B cell (primary cell): ENCODE data around the gene SLC4A8. TPM values are rescaled to one million over a fixed set of nuclear protein-coding genes. Genes with fewer than 3 reads are reported as not detected.

Experiments
- ATAC-seq: fragments of 200-7000 bp; cut with Tn5 transposase; one replicate; pipeline ENCODE4 v1.10.0; 2021; ENCODE audit warnings: low read depth, mild to moderate bottlenecking, moderate number of reproducible peaks, moderate library complexity
- CTCF ChIA-PET: fragments of 350-600 bp; sonication (Branson Sonifier 250); formaldehyde crosslinking; loops from one replicate; lab custom pipeline; 2021; ENCODE audit warnings: antibody characterized with exemption, inconsistent platforms; lab: Charles Lee
- POLR2A ChIA-PET: fragments of 350-600 bp; sonication (Branson Sonifier 250); formaldehyde crosslinking; loops from one replicate; lab custom pipeline; 2021; ENCODE audit warnings: antibody characterized with exemption; lab: Charles Lee
- DNase-seq: peaks from one replicate; pipeline ENCODE4 v3.0.0; 2013
- H2AFZ ChIP-seq: 2 replicates; pipeline ENCODE4 v1.6.1; 2012; ENCODE audit warnings: mild to moderate bottlenecking, low read depth, low read length; ENCODE audit not compliant: insufficient read depth, poor library complexity, severe bottlenecking
- H3K27ac ChIP-seq, 2 donors: 1 replicate in 1 of 2; 2 replicates in 1 of 2; pipeline ENCODE4 v1.5.1; 2012 to 2013; ENCODE audit warnings: low read length in 2 of 2, mild to moderate bottlenecking in 2 of 2, moderate library complexity in 1 of 2
- H3K27me3 ChIP-seq, 4 experiments: fragments of 200-600 bp in 1 of 4; sonication (generic) in 1 of 4; replicated peaks in 1 of 4; 1 replicate in 2 of 4; 2 replicates in 2 of 4; pipeline versions ENCODE4 v1.6.1 to v1.7.0; 2013 to 2016; ENCODE audit warnings: low read length in 3 of 4, mild to moderate bottlenecking in 2 of 4, mixed read lengths in 1 of 4, moderate library complexity in 1 of 4; ENCODE audit not compliant: insufficient read depth in 4 of 4, control insufficient read depth in 3 of 4; ENCODE audit errors: control extremely low read depth in 1 of 4
- H3K36me3 ChIP-seq, 2 experiments: replicated peaks in 1 of 2; 1 replicate in 1 of 2; 2 replicates in 1 of 2; pipeline versions ENCODE4 v1.6.1 to v1.7.1; 2013; ENCODE audit warnings: low read length in 1 of 2; ENCODE audit not compliant: insufficient read depth in 2 of 2, control insufficient read depth in 1 of 2; ENCODE audit errors: control extremely low read depth in 1 of 2, extremely low read depth in 1 of 2
- H3K4me1 ChIP-seq, 2 donors: fragments of 200-600 bp in 1 of 2; sonication (generic) in 1 of 2; 1 replicate in 1 of 2; 2 replicates in 1 of 2; pipeline versions ENCODE4 v1.5.1 to v1.6.1; 2013 to 2017; ENCODE audit warnings: low read length in 2 of 2; ENCODE audit not compliant: control insufficient read depth in 2 of 2, insufficient read depth in 2 of 2
- H3K4me2 ChIP-seq: replicated peaks from 2 replicates; pipeline ENCODE3; 2012; ENCODE audit warnings: mild to moderate bottlenecking, low read depth, low read length; ENCODE audit not compliant: poor library complexity, severe bottlenecking
- H3K4me3 ChIP-seq, 5 experiments: fragments of 200-600 bp in 1 of 5; sonication (generic) in 1 of 5; 1 replicate in 3 of 5; 2 replicates in 2 of 5; pipeline versions ENCODE4 v1.5.1 to v1.7.0; 2011 to 2016; ENCODE audit warnings: low read length in 4 of 5, mild to moderate bottlenecking in 4 of 5, low read depth in 2 of 5, control low read depth in 1 of 5, moderate library complexity in 1 of 5; ENCODE audit not compliant: insufficient read depth in 1 of 5; ENCODE audit errors: control extremely low read depth in 1 of 5, extremely low read depth in 1 of 5
- H3K79me2 ChIP-seq: fragments of 200-600 bp; sonication (generic); one replicate; pipeline ENCODE4 v1.6.0; 2016; ENCODE audit warnings: low read length; ENCODE audit not compliant: control insufficient read depth, insufficient read depth
- H3K9ac ChIP-seq: fragments of 200-600 bp; sonication (generic); 2 replicates; pipeline ENCODE4 v1.6.1; 2017; ENCODE audit warnings: mild to moderate bottlenecking, low read length, moderate library complexity
- H3K9me3 ChIP-seq, 3 donors: one replicate each; pipeline versions ENCODE4 v1.6.1 to v1.7.1; 2013; ENCODE audit warnings: low read length in 2 of 3; ENCODE audit not compliant: control insufficient read depth in 2 of 3, insufficient read depth in 1 of 3; ENCODE audit errors: control extremely low read depth in 1 of 3
- H4K20me1 ChIP-seq: 2 replicates; pipeline ENCODE4 v1.6.0; 2012; ENCODE audit warnings: mild to moderate bottlenecking, low read length; ENCODE audit not compliant: insufficient read depth, control insufficient read depth, poor library complexity, severe bottlenecking
- H3K27ac Mint-ChIP-seq: one replicate; pipeline ENCODE4 v1.8.0; 2021; ENCODE audit warnings: mixed read lengths
- H3K27me3 Mint-ChIP-seq: one replicate; pipeline ENCODE4 v1.8.0; 2021; ENCODE audit warnings: mixed read lengths
- H3K4me1 Mint-ChIP-seq: one replicate; pipeline ENCODE4 v1.8.0; 2021; ENCODE audit warnings: mixed read lengths
- H3K4me3 Mint-ChIP-seq: one replicate; pipeline ENCODE4 v1.8.0; 2021; ENCODE audit warnings: mixed read lengths
- H3K9me3 Mint-ChIP-seq: one replicate; pipeline ENCODE4 v1.8.0; 2022; ENCODE audit warnings: mixed read lengths; ENCODE audit not compliant: insufficient read depth
- CTCF ChIP-seq: fragments of 200-600 bp; IDR thresholded peaks from one replicate; pipeline ENCODE4 v1.8.0; 2022; ENCODE audit warnings: antibody characterized with exemption, mild to moderate bottlenecking
- EZH2 ChIP-seq: IDR thresholded peaks from 2 replicates; pipeline ENCODE4 v1.6.1; 2012; ENCODE audit warnings: borderline replicate concordance, low read depth, mild to moderate bottlenecking, moderate library complexity, low read length; ENCODE audit not compliant: insufficient read depth, poor library complexity, severe bottlenecking
- WGBS: methylation state at CpG from one replicate; pipeline ENCODE4 v1.1.5; 2013; ENCODE audit warnings: missing lambda C conversion rate; ENCODE audit not compliant: insufficient coverage; 5-methylcytosine and 5-hydroxymethylcytosine counted together
- intact Hi-C: fragments of 100-400 bp; cut with micrococcal nuclease; formaldehyde crosslinking; loops from one replicate; pipeline ENCODE4 v1.10.0; 2022
- polyA plus RNA-seq: library from polyadenylated mRNA; depleted of rRNA; stranded (reverse); fragments of >200 nt; gene quantifications from 2 replicates; pipeline ENCODE4 v1.2.3, GENCODE V29; 2012
- total RNA-seq, 2 donors: library from RNA; stranded (reverse); fragments of 120-200 nt in 1 of 2; gene quantifications; 1 replicate in 1 of 2; 2 replicates in 1 of 2; pipeline versions ENCODE4 v1.2.3 to v1.2.4, GENCODE V29; 2013 to 2022

The SLC4A8 gene
- total and polyA plus RNA-seq, 2 donors (not counting 1 experiment from before 2014, with no cell fraction given): 3.1 to 3.2 TPM

- no peak overlapping the region for H3K27ac Mint-ChIP-seq
- no peak overlapping the region for H2AFZ ChIP-seq
- WGBS: 97% methylated on average over 13 of the region's 14 CpGs
- H4K20me1 ChIP-seq: no peaks in the 10 kb centered on the region
- CTCF ChIA-PET: no interaction called here
- H3K79me2 ChIP-seq: peaks cover 21% of the 10 kb centered on the region
- no peaks in the 10 kb centered on the region for H3K27me3 Mint-ChIP-seq
- H3K36me3 ChIP-seq: no peaks in the 10 kb centered on the region
- DNase-seq (no peak), ATAC-seq (no peak)
- peaks cover 22% of the 10 kb centered on the region for H3K4me1 Mint-ChIP-seq
- POLR2A ChIA-PET: no interaction called here
- no peak overlapping the region for H3K4me3 ChIP-seq
- H3K9me3 ChIP-seq: no peaks in the 10 kb centered on the region
- no peak overlapping the region for H3K9ac ChIP-seq
- intact Hi-C loops: no loop called here
- no peak overlapping the region for H3K4me2 ChIP-seq
- no peaks in the 10 kb centered on the region for H3K9me3 Mint-ChIP-seq
- H3K4me1 ChIP-seq: peaks cover 15 to 19% of the 10 kb centered on the region in 2 donors
- H3K27me3 ChIP-seq: no peaks in the 10 kb centered on the region
- TF ChIP-seq CTCF (no peak), EZH2 (no peak)
- H3K27ac ChIP-seq: no peak overlapping the region
- no peak overlapping the region for H3K4me3 Mint-ChIP-seq
Observed at GRCh38 chr12:51401020-51401419, 23.6 kb upstream of the SLC4A8 start.

GRCh38 chr12:51401486-51401885 lies 23.1 kb upstream of the SLC4A8 start:
- Histone ChIP-seq H3K27ac (no peak overlapping the region), H3K4me1 (peaks cover 13 to 15% of the 10 kb centered on the region in 2 donors), H3K27me3 (no peaks in the 10 kb centered on the region), H3K4me2 (no peak overlapping the region), H3K36me3 (no peaks in the 10 kb centered on the region), H3K9ac (no peak overlapping the region), H3K4me3 (no peak overlapping the region), H3K79me2 (peaks cover 21% of the 10 kb centered on the region), H4K20me1 (no peaks in the 10 kb centered on the region), H3K9me3 (no peaks in the 10 kb centered on the region), H2AFZ (no peak overlapping the region)
- H3K9me3 Mint-ChIP-seq: no peaks in the 10 kb centered on the region
- CTCF ChIA-PET: interaction anchor here (1.0 kb wide), 1 partner anchor 10 kb away, joined by 5 read pairs; no protein-coding TSS in a partner anchor
- WGBS: 98% methylated on average over 8 of the region's 13 CpGs
- no peak overlapping the region for H3K27ac Mint-ChIP-seq
- intact Hi-C loops: no loop called here
- POLR2A ChIA-PET: no interaction called here
- DNase-seq (no peak), ATAC-seq (no peak)
- no peak overlapping the region for H3K4me3 Mint-ChIP-seq
- no peaks in the 10 kb centered on the region for H3K27me3 Mint-ChIP-seq
- peaks cover 19% of the 10 kb centered on the region for H3K4me1 Mint-ChIP-seq
- no peak for TF ChIP-seq EZH2
- no peak for TF ChIP-seq CTCF
